ENCODE data around the gene ORM1.

Gene ORM1

DNA sequence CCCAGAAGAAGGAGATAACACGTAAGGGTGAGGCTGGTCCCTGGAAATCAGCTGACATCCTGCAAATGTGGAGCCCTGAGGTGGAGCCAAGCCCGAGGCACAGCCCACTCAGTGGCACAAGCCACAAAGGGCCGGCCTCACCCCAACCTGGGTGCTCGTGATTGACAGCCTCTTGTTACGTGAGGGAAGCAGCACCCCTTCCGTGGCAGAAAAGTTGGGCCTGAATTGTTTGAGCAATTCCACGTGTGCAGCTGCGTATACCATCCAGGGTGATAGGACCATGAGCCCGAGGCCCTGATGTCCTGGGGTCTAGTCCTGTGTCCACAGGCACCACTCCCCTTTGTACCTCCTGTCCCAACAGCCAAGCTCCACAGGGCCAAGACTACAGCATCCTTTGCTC is 11.6 kb downstream of the ORM1 start:
- TF ChIP-seq, protein P1, sequence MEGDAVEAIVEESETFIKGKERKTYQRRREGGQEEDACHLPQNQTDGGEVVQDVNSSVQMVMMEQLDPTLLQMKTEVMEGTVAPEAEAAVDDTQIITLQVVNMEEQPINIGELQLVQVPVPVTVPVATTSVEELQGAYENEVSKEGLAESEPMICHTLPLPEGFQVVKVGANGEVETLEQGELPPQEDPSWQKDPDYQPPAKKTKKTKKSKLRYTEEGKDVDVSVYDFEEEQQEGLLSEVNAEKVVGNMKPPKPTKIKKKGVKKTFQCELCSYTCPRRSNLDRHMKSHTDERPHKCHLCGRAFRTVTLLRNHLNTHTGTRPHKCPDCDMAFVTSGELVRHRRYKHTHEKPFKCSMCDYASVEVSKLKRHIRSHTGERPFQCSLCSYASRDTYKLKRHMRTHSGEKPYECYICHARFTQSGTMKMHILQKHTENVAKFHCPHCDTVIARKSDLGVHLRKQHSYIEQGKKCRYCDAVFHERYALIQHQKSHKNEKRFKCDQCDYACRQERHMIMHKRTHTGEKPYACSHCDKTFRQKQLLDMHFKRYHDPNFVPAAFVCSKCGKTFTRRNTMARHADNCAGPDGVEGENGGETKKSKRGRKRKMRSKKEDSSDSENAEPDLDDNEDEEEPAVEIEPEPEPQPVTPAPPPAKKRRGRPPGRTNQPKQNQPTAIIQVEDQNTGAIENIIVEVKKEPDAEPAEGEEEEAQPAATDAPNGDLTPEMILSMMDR (IDR thresholded peaks at IDR 0.05; ENCODE audit: borderline replicate concordance, control extremely low read depth, extremely low read depth, insufficient read depth, missing control alignments), result no peak
- in situ Hi-C loops (cut with MboI; ENCODE audit: low sequenced_read_pairs, unreplicated experiment), result no loop called here
- DNase-seq (ENCODE audit: low spot score), result no peak

DNA sequence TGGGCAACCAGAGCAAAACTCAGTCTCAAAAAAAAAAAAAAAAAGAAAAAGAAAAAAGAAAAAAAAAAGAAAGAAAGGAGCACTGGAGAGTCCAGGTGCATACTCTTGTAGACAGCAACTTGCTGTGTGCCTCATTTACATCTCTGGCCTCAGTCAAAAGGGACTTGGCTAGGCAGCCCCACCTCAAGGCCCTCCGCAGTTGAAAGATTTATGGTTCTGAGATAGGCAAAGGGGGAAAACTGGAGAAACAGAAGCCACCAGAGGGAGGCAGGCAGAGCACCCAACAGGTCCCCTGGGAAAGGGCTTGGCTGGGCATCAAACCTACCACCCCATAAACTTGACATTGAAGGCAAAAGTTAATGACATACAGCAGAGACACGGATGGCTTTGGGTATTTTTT is 12.8 kb downstream of the ORM1 start:
- DNase-seq (ENCODE audit: low spot score), result no peak
- TF ChIP-seq, protein P1 (IDR thresholded peaks at IDR 0.05; ENCODE audit: borderline replicate concordance, control extremely low read depth, extremely low read depth, insufficient read depth, missing control alignments), result no peak
- in situ Hi-C loops (cut with MboI; ENCODE audit: low sequenced_read_pairs, unreplicated experiment), result no loop called here

- TF ChIP-seq, protein P1 (IDR thresholded peaks at IDR 0.05; ENCODE audit: borderline replicate concordance, control extremely low read depth, extremely low read depth, insufficient read depth, missing control alignments), result no peak
- DNase-seq (ENCODE audit: low spot score), result no peak
- in situ Hi-C loops (cut with MboI; ENCODE audit: low sequenced_read_pairs, unreplicated experiment), result no loop called here
These were observed 13.3 kb downstream of the ORM1 start for GRCh38 chr9:114336157-114336556.

DNA sequence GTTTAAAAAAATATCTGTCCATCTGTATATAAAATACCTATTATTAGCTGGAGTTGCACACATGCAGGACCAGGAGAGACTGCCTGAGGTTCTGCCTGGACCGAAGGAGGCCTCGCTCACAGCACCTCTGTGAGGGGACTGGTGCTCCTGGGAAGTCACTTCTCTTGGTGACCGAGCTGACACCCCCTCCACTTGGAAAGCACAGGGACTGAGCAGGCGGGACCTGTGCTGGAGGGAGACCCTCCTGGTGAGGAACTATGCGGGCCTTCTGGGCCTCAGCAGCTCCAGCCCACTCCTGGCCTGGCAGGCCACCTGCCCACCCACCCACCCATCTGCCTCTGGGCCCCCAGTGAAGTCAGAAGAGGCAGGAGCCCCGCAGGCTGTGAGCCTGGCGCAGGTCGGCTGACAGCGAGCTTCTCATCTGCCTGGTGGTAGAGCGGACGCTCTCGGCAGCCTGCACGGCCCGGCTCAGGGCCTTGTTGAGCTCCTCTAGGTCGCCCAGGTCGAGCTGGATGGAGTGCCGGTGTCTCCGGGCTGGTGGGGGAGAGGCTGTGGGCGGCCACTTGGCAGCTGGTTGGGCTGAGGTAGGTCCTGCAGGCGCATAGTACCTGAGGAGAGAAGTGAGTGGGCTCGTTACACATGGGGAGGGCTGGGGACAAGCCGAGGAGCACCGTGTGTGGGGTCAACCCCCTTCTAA is 13.9 kb downstream of the ORM1 start:
- in situ Hi-C loops (cut with MboI; ENCODE audit: low sequenced_read_pairs, unreplicated experiment), result no loop called here
- TF ChIP-seq, protein P1 (IDR thresholded peaks at IDR 0.05; ENCODE audit: borderline replicate concordance, control extremely low read depth, extremely low read depth, insufficient read depth, missing control alignments), result no peak
- DNase-seq (ENCODE audit: low spot score), result no peak

DNA sequence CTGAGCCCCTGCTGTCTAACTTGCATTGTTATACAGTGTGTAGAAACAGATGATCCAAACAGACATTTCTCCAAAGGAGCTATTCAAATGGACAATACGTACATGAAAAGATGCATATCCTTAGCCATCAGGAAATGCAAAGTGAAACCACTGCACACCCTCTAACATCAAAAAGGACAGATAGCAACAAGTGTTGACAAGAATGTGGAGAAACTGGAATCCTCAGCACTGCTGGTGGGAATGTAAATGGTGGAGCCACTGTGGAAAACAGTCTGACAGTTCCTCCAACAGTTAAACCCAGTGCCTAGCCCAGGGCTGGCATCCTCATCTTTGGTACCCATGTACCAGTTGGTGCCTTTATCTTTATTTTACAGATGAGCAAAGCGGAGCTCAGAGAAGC is 15.3 kb downstream of the ORM1 start:
- DNase-seq (ENCODE audit: low spot score), result no peak
- in situ Hi-C loops (cut with MboI; ENCODE audit: low sequenced_read_pairs, unreplicated experiment), result no loop called here
- TF ChIP-seq, protein P1 (IDR thresholded peaks at IDR 0.05; ENCODE audit: borderline replicate concordance, control extremely low read depth, extremely low read depth, insufficient read depth, missing control alignments), result no peak

GRCh38 chr9:114339130-114339908 is 16.4 kb downstream of the ORM1 start:
- in situ Hi-C loops (cut with MboI; ENCODE audit: low sequenced_read_pairs, unreplicated experiment), result no loop called here
- TF ChIP-seq, protein P1 (IDR thresholded peaks at IDR 0.05; ENCODE audit: borderline replicate concordance, control extremely low read depth, extremely low read depth, insufficient read depth, missing control alignments), result peak; percentile 90
- peak; percentile 88 for DNase-seq (ENCODE audit: low spot score)
